DMS114 treated with DMSO at 0.1 percent for 48 hours (cell line): ENCODE results near the gene DPYSL4.

ENCODE experiments used
- DNase-seq: peaks from one replicate; lab custom pipeline; 2025; ENCODE audit not compliant: unreplicated experiment; lab: John Stamatoyannopoulos, UW

The DPYSL4 gene

GRCh38 chr10:132176623-132177500, 9.9 kb upstream of the DPYSL4 start:
- no peak for DNase-seq

GRCh38 chr10:132178046-132178445, 8.7 kb upstream of the DPYSL4 start:
- DNase-seq = no peak

GRCh38 chr10:132178672-132179545, 7.8 kb upstream of the DPYSL4 start:
- DNase-seq = no peak

GRCh38 chr10:132179551-132180392, 7.0 kb upstream of the DPYSL4 start:
- DNase-seq = no peak

- DNase-seq = no peak
These were observed 6.0 kb upstream of the DPYSL4 start for GRCh38 chr10:132180736-132181135.

GRCh38 chr10:132181691-132182425, 4.9 kb upstream of the DPYSL4 start:
- no peak for DNase-seq

GRCh38 chr10:132182591-132182990, 4.2 kb upstream of the DPYSL4 start:
- no peak for DNase-seq

- DNase-seq = no peak
These were observed 3.7 kb upstream of the DPYSL4 start for GRCh38 chr10:132183046-132183445.

- DNase-seq = no peak
These were observed 1.7 kb upstream of the DPYSL4 start for GRCh38 chr10:132184816-132185593.

- no peak for DNase-seq
These were observed 904 bp upstream of the DPYSL4 start for GRCh38 chr10:132185601-132186487.

- DNase-seq = no peak
These were observed 836 bp downstream of the DPYSL4 start for GRCh38 chr10:132187430-132188138.

- no peak for DNase-seq
These were observed 1.6 kb downstream of the DPYSL4 start for GRCh38 chr10:132188331-132188730.

GRCh38 chr10:132189016-132189415, 2.3 kb downstream of the DPYSL4 start:
- no peak for DNase-seq

- DNase-seq = no peak
These were observed 3.2 kb downstream of the DPYSL4 start for GRCh38 chr10:132189810-132190422.

- DNase-seq = no peak
These were observed 5.6 kb downstream of the DPYSL4 start for GRCh38 chr10:132192076-132192975.

GRCh38 chr10:132192991-132193665, 6.4 kb downstream of the DPYSL4 start:
- DNase-seq = no peak
